IMR-90 (cell line): ENCODE data around the gene GALNT7. TPM values are rescaled to one million over a fixed set of nuclear protein-coding genes. Genes with fewer than 3 reads are reported as not detected.

ENCODE experiments used
- ATAC-seq: fragments of 200-7000 bp; cut with Tn5 transposase; 2 replicates; pipeline ENCODE4 v1.9.1; 2020; ENCODE audit warnings: low read depth, mild to moderate bottlenecking, moderate library complexity
- BruUV-seq: library from RNA; stranded (reverse); fragments of 400-500 nt; replicated peaks from 2 replicates; lab custom pipeline; 2021; lab: Mats Ljungman, UMichigan
- CTCF ChIA-PET: fragments of 300-600 bp; formaldehyde crosslinking; extraction: SDS; loops from one replicate; lab custom pipeline; 2021; ENCODE audit warnings: antibody characterized with exemption; lab: Yijun Ruan, JAX
- POLR2A ChIA-PET: fragments of 300-600 bp; sonication (Branson Sonifier 250); formaldehyde crosslinking; loops from one replicate; lab custom pipeline; 2022; ENCODE audit warnings: antibody characterized with exemption; ENCODE audit not compliant: unreplicated experiment; lab: Charles Lee
- DNase-seq: peaks from one replicate; pipeline ENCODE4 v3.0.0; 2013
- H2AFZ ChIP-seq: replicated peaks from 2 replicates; pipeline ENCODE3; 2013; ENCODE audit warnings: low read length, mild to moderate bottlenecking; ENCODE audit not compliant: poor library complexity
- H2AK5ac ChIP-seq: 2 replicates; pipeline ENCODE4 v1.6.1; 2013; ENCODE audit warnings: low read depth, low read length, inconsistent platforms
- H2AK9ac ChIP-seq: replicated peaks from 2 replicates; pipeline ENCODE3; 2013; ENCODE audit warnings: mild to moderate bottlenecking, low read depth, low read length, moderate library complexity; ENCODE audit not compliant: poor library complexity
- H2BK120ac ChIP-seq: 2 replicates; pipeline ENCODE4 v1.6.1; 2013; ENCODE audit warnings: low read depth, low read length, inconsistent platforms
- H2BK15ac ChIP-seq: 3 replicates; pipeline ENCODE4 v1.6.1; 2013; ENCODE audit warnings: low read depth, low read length, inconsistent platforms
- H2BK20ac ChIP-seq: 2 replicates; pipeline ENCODE4 v1.6.1; 2013; ENCODE audit warnings: low read depth, mild to moderate bottlenecking, inconsistent platforms, low read length, moderate library complexity
- H2BK5ac ChIP-seq: 2 replicates; pipeline ENCODE4 v1.6.1; 2013; ENCODE audit warnings: mild to moderate bottlenecking, low read depth, low read length, inconsistent platforms; ENCODE audit not compliant: poor library complexity, severe bottlenecking
- H3K14ac ChIP-seq: replicated peaks from 2 replicates; pipeline ENCODE4 v1.6.1; 2013; ENCODE audit warnings: low read depth, low read length, inconsistent platforms
- H3K18ac ChIP-seq: 2 replicates; pipeline ENCODE4 v1.6.1; 2013; ENCODE audit warnings: low read depth, low read length, control low read depth
- H3K23ac ChIP-seq: 2 replicates; pipeline ENCODE4 v1.6.1; 2013; ENCODE audit warnings: low read depth, low read length, inconsistent platforms
- H3K27ac ChIP-seq: 2 replicates; pipeline ENCODE4 v1.5.1; 2013; ENCODE audit warnings: mild to moderate bottlenecking, control low read depth, low read length; ENCODE audit not compliant: insufficient read depth
- H3K27me3 ChIP-seq: 2 replicates; pipeline ENCODE4 v1.6.1; 2013; ENCODE audit warnings: low read length; ENCODE audit not compliant: control insufficient read depth, insufficient read depth
- H3K36me3 ChIP-seq: 2 replicates; pipeline ENCODE4 v1.6.1; 2013; ENCODE audit warnings: low read length, mixed read lengths; ENCODE audit not compliant: control insufficient read depth, insufficient read depth
- H3K4ac ChIP-seq: 2 replicates; pipeline ENCODE4 v1.6.1; 2013; ENCODE audit warnings: low read depth, low read length, inconsistent platforms
- H3K4me1 ChIP-seq: 2 replicates; pipeline ENCODE4 v1.6.1; 2013; ENCODE audit warnings: low read length, mixed read lengths; ENCODE audit not compliant: control insufficient read depth, insufficient read depth
- H3K4me2 ChIP-seq: 2 replicates; pipeline ENCODE4 v1.6.1; 2013; ENCODE audit warnings: low read depth, mild to moderate bottlenecking, control low read depth, low read length, moderate library complexity
- H3K4me3 ChIP-seq: 2 replicates; pipeline ENCODE4 v1.5.1; 2013; ENCODE audit warnings: low read depth, mild to moderate bottlenecking, control low read depth, low read length, moderate library complexity; ENCODE audit not compliant: insufficient read depth
- H3K56ac ChIP-seq: 2 replicates; pipeline ENCODE4 v1.6.1; 2013; ENCODE audit warnings: low read length, inconsistent platforms; ENCODE audit not compliant: insufficient read depth; ENCODE audit errors: extremely low read depth
- H3K79me1 ChIP-seq, 2 experiments: 2 replicates each; pipeline ENCODE4 v1.6.1; 2013; ENCODE audit warnings: low read length in 2 of 2, inconsistent platforms in 1 of 2, low read depth in 1 of 2
- H3K9ac ChIP-seq: 2 replicates; pipeline ENCODE4 v1.6.1; 2013; ENCODE audit warnings: low read depth, low read length, control low read depth
- H3K9me1 ChIP-seq: 2 replicates; pipeline ENCODE4 v1.6.1; 2013; ENCODE audit warnings: low read length, inconsistent platforms; ENCODE audit not compliant: insufficient read depth
- H3K9me3 ChIP-seq: 2 replicates; pipeline ENCODE4 v1.6.1; 2013; ENCODE audit warnings: low read length; ENCODE audit not compliant: control insufficient read depth, insufficient read depth
- H4K20me1 ChIP-seq: 2 replicates; pipeline ENCODE4 v1.6.1; 2013; ENCODE audit warnings: low read length, inconsistent platforms; ENCODE audit not compliant: insufficient read depth
- H4K5ac ChIP-seq: 2 replicates; pipeline ENCODE4 v1.6.1; 2013; ENCODE audit warnings: mild to moderate bottlenecking, low read depth, low read length, control low read depth
- H4K8ac ChIP-seq, 2 experiments: 2 replicates each; pipeline ENCODE4 v1.6.1; 2013; ENCODE audit warnings: low read depth in 2 of 2, low read length in 2 of 2, control low read depth in 1 of 2, inconsistent platforms in 1 of 2
- H4K91ac ChIP-seq: 2 replicates; pipeline ENCODE4 v1.6.1; 2013; ENCODE audit warnings: low read depth, low read length, inconsistent platforms; ENCODE audit not compliant: insufficient read depth
- BHLHE40 ChIP-seq: fragments of 150-350 bp; IDR thresholded peaks from 2 replicates; pipeline ENCODE4 v1.6.1; 2016; ENCODE audit warnings: mild to moderate bottlenecking, low read depth, low read length
- MAFK ChIP-seq: IDR thresholded peaks from 2 replicates; pipeline ENCODE4 v1.6.1; 2012; ENCODE audit warnings: low read depth, low read length, improper control_type of control experiment
- MAZ ChIP-seq: IDR thresholded peaks from 2 replicates; pipeline ENCODE4 v1.6.1; 2012; ENCODE audit warnings: low read depth, mild to moderate bottlenecking, low read length, improper control_type of control experiment, moderate library complexity, borderline replicate concordance
- MXI1 ChIP-seq: IDR thresholded peaks from 2 replicates; pipeline ENCODE4 v1.6.1; 2012; ENCODE audit warnings: low read depth, mild to moderate bottlenecking, low read length, moderate library complexity, borderline replicate concordance
- RAD21 ChIP-seq: IDR thresholded peaks from 2 replicates; pipeline ENCODE4 v1.6.1; 2012; ENCODE audit warnings: low read length, improper control_type of control experiment
- RFX5 ChIP-seq: IDR thresholded peaks from 2 replicates; pipeline ENCODE4 v1.8.0; 2012; ENCODE audit warnings: low read depth, mild to moderate bottlenecking, low read length, moderate library complexity
- WGBS, 2 experiments: methylation state at CpG; one replicate each; pipeline versions ENCODE4 v1.1.5 to v1.1.7; 2013; ENCODE audit warnings: missing lambda C conversion rate in 2 of 2; ENCODE audit not compliant: insufficient read length in 1 of 2; ENCODE audit errors: extremely low coverage in 2 of 2; 5-methylcytosine and 5-hydroxymethylcytosine counted together
- dilution Hi-C: fragments of 300-500 bp; cut with HindIII; formaldehyde crosslinking; loops from one replicate; pipeline ENCODE4 v1.14.3; 2018; ENCODE audit warnings: low sequenced_read_pairs; ENCODE audit not compliant: unreplicated experiment
- in situ Hi-C: fragments of 300-500 bp; cut with MboI; formaldehyde crosslinking; loops from 3 replicates; pipeline ENCODE4 v1.14.3; 2019; ENCODE audit warnings: low sequenced_read_pairs, inconsistent platforms, mixed read lengths
- intact Hi-C: fragments of 100-400 bp; cut with micrococcal nuclease; formaldehyde crosslinking; loops from 2 replicates; pipeline ENCODE4 v1.10.0; 2022
- polyA plus RNA-seq, 3 experiments: library from polyadenylated mRNA; depleted of rRNA; stranded (reverse); fragments of >200 nt; gene quantifications; 2 replicates each; pipeline ENCODE4 v1.2.3, GENCODE V29; 2012; ENCODE audit warnings: low replicate concordance in 1 of 3
- total RNA-seq: library from RNA; depleted of rRNA; stranded (reverse); fragments of >200 nt; gene quantifications from 2 replicates; pipeline ENCODE4 v1.2.3, GENCODE V29; 2012
- TF ChIP-seq, protein P1 (sequence below): fragments of 150-350 bp; IDR thresholded peaks from 2 replicates; pipeline ENCODE4 v1.6.1; 2016; ENCODE audit warnings: low read depth, mild to moderate bottlenecking, low read length, moderate library complexity, borderline replicate concordance

Gene GALNT7
- total and polyA plus RNA-seq, 2 of the 4 experiments (the other 2 are of a cell fraction) = 19.1 to 31.2 TPM

DNA sequence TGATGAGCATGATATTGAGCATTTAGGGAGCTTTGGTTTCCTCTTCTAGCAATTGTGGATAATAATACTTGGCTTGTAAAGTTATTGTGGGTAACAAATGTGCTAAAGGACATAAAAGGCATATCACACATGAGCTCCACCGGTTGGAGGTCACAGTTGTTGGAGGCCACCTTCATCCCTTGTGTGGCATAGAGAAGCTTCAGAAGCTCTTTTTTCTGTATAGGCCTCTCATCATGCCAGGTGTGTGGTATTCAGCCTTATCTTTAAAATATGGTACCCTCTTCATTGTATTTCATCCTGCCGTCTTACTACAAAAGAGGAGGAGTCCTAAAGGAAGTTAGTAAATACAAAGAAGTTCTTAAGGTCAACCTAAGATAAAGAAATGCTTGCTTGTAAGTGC is 99.1 kb downstream of the GALNT7 start:
- Histone ChIP-seq H2BK5ac (no peak overlapping the region), H3K18ac (no peak overlapping the region), H3K4ac (no peak overlapping the region), H3K4me2 (no peak overlapping the region), H3K56ac (no peak overlapping the region), H3K4me3 (no peak overlapping the region), H4K91ac (no peak overlapping the region), H2AFZ (no peak overlapping the region), H2AK5ac (no peak overlapping the region), H3K14ac (no peak overlapping the region), H3K27ac (no peak overlapping the region), H2AK9ac (no peak overlapping the region), H3K4me1 (peaks cover 4% of the 10 kb centered on the region), H4K5ac (no peak overlapping the region), H3K36me3 (no peaks in the 10 kb centered on the region), H2BK15ac (no peak overlapping the region), H4K8ac (no peak overlapping the region), H4K20me1 (no peaks in the 10 kb centered on the region), H3K79me1 (0 out of 4 replicates have a peak, but pooled peaks cover 0 to 3% of the 10 kb centered on the region in 2 experiments), H3K9me3 (no peaks in the 10 kb centered on the region), H3K9ac (no peak overlapping the region), H3K9me1 (0 out of 2 replicates have a peak, but pooled peaks cover 3% of the 10 kb centered on the region), H2BK20ac (no peak overlapping the region), H3K23ac (no peak overlapping the region), H3K27me3 (no peaks in the 10 kb centered on the region), H2BK120ac (no peak overlapping the region)
- in situ Hi-C loops = no loop called here
- no CpG with 5 or more reads among the region's 2 CpGs for WGBS, 2 experiments
- TF ChIP-seq RAD21 (no peak), BHLHE40 (no peak), MXI1 (no peak), RFX5 (no peak), MAFK (no peak), MAZ (no peak)
- TF ChIP-seq, protein P1, sequence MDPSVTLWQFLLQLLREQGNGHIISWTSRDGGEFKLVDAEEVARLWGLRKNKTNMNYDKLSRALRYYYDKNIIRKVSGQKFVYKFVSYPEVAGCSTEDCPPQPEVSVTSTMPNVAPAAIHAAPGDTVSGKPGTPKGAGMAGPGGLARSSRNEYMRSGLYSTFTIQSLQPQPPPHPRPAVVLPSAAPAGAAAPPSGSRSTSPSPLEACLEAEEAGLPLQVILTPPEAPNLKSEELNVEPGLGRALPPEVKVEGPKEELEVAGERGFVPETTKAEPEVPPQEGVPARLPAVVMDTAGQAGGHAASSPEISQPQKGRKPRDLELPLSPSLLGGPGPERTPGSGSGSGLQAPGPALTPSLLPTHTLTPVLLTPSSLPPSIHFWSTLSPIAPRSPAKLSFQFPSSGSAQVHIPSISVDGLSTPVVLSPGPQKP = no peak
- intact Hi-C loops = no loop called here
- ChIA-PET POLR2A (no interaction called here), CTCF (no interaction called here)
- DNase-seq (no peak), ATAC-seq (no peak)
- BruUV-seq = no TSS peak
- dilution Hi-C loops = loop anchor here (25.0 kb wide), 1 partner anchor 255 kb away; no protein-coding TSS in a partner anchor
